ENCODE measurements around the gene CCDC89.

- TF ChIP-seq CTCF (conservative IDR thresholded peaks at IDR 0.05) (no peak), ZFX (IDR thresholded peaks at IDR 0.05) (no peak)
Observed at GRCh38 chr11:85656777-85657176, 29.2 kb downstream of the CCDC89 start.

All from C4-2B (cell line).